Osteocyte (in vitro differentiated cells): ENCODE data around the gene SSBP3. TPM values are rescaled to one million over a fixed set of nuclear protein-coding genes. Genes with fewer than 3 reads are reported as not detected.

Source experiments
- DNase-seq: peaks from one replicate; pipeline ENCODE4 v3.0.0; 2021; ENCODE audit warnings: mixed read lengths; ENCODE audit not compliant: unreplicated experiment; ENCODE audit errors: extremely low spot score
- H3K27ac Mint-ChIP-seq: one replicate; pipeline ENCODE4 v1.8.0; 2021; ENCODE audit warnings: mild to moderate bottlenecking, mixed read lengths; ENCODE audit not compliant: unreplicated experiment
- H3K27me3 Mint-ChIP-seq: one replicate; pipeline ENCODE4 v1.8.0; 2021; ENCODE audit warnings: mixed read lengths; ENCODE audit not compliant: unreplicated experiment
- H3K36me3 Mint-ChIP-seq: one replicate; pipeline ENCODE4 v1.8.0; 2021; ENCODE audit warnings: mixed read lengths; ENCODE audit not compliant: unreplicated experiment
- H3K4me1 Mint-ChIP-seq: one replicate; pipeline ENCODE4 v1.8.0; 2021; ENCODE audit warnings: mixed read lengths; ENCODE audit not compliant: unreplicated experiment
- H3K4me3 Mint-ChIP-seq: one replicate; pipeline ENCODE4 v1.8.0; 2021; ENCODE audit warnings: mild to moderate bottlenecking, moderate library complexity, mixed read lengths; ENCODE audit not compliant: unreplicated experiment
- H3K9me3 Mint-ChIP-seq: one replicate; pipeline ENCODE4 v1.8.0; 2021; ENCODE audit warnings: mixed read lengths; ENCODE audit not compliant: unreplicated experiment
- CTCF ChIP-seq: fragments of 200-600 bp; sonication (generic); IDR thresholded peaks from 2 replicates; pipeline ENCODE4 v1.5.0; 2021; ENCODE audit warnings: antibody characterized with exemption, mild to moderate bottlenecking, moderate library complexity
- total RNA-seq: library from RNA; stranded (reverse); gene quantifications from 2 replicates; pipeline ENCODE4 v1.2.1, GENCODE V29; 2021

The SSBP3 gene
- total RNA-seq, 1 donor from 2014 or later = 56.4 TPM

DNA sequence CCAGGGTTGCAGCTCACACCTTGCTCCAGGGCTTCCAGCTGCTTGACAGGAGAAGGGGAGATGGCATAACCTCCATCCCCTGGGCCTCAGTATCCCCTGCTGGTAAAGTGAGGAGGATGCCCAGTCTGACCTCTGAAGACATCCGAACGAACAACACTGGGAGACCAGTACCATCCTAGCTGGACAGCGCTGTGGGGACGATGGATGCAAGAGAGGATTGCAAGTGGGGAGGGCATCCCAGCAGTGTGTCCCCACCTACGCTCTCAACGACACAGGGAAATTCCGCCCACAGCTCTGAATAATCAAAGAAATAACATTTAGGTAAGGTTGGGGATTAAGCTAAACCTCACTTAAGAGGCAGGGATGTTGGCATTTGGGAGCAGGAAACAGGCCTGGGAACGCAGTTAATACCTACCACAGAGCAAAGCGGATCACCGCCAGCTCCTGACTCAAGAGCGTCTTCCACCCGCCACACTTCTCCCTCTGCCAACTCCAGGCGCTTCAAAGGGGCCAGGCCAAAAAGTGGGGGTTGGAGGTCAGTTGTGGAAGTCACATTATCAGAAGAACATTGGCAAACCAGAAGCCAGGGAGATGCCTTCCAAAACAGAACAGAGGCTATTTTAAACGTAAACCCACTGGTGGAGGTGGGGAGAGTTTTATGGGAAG lies 47.6 kb downstream of the SSBP3 start:
- Mint-ChIP-seq H3K27ac (no peak overlapping the region), H3K4me3 (no peak overlapping the region), H3K4me1 (peaks cover 4% of the 10 kb centered on the region), H3K9me3 (no peaks in the 10 kb centered on the region), H3K27me3 (no peaks in the 10 kb centered on the region), H3K36me3 (peaks cover 11% of the 10 kb centered on the region)
- no peak for DNase-seq
- TF ChIP-seq CTCF = no peak

DNA sequence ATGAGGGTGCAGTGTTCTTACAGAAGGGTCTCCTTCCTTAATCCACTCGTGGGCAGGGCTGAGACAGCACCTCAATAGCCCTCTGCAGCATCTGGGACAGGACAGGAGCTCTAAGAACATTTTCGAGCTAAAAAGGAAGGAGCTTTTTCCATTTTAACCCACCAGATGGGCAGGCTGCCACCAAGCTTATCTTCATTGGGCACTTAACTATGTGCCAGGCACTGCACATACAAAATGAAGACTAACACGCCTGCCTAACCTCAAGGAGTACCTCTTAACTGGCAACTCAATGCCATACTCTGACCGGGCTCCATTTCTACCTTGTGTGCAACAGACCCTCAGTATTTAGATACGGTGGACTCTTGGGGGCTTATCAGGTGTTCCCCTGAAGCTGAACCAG lies 48.2 kb downstream of the SSBP3 start:
- Mint-ChIP-seq H3K36me3 (peaks cover 11% of the 10 kb centered on the region), H3K27ac (no peak overlapping the region)

DNA sequence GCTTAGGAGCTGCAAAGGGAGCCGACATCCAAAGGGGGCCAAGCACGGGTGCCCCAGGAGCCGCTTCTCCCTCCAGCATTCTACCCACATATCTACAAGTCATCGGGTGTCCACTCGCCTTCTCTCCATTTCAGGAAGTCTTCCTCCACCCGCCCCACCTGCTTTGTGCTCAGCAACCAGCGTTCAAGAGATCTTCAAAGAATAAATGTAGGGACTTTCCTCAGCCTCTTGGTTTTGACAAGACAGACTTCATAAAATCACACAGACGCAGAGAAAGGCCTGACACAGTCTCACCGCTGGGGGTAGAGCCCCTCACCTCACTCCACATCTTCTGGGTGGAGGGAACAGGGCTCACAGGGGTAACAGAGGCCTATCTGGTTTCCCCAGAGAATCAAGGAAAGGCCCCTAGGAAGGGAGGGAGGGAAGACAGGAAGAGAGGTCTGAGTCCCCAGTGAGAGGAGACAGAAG lies 49.5 kb downstream of the SSBP3 start:
- Mint-ChIP-seq H3K9me3 (no peaks in the 10 kb centered on the region), H3K4me1 (peaks cover 6% of the 10 kb centered on the region), H3K4me3 (no peak overlapping the region), H3K27ac (no peak overlapping the region), H3K36me3 (peaks cover 11% of the 10 kb centered on the region), H3K27me3 (no peaks in the 10 kb centered on the region)
- no peak for TF ChIP-seq CTCF
- no peak for DNase-seq

More for the DNA sequence above, 48.2 kb downstream of the SSBP3 start:
- Mint-ChIP-seq H3K4me3 (no peak overlapping the region), H3K4me1 (peaks cover 4% of the 10 kb centered on the region), H3K9me3 (no peaks in the 10 kb centered on the region), H3K27me3 (no peaks in the 10 kb centered on the region)
- no peak for TF ChIP-seq CTCF
- DNase-seq = no peak

DNA sequence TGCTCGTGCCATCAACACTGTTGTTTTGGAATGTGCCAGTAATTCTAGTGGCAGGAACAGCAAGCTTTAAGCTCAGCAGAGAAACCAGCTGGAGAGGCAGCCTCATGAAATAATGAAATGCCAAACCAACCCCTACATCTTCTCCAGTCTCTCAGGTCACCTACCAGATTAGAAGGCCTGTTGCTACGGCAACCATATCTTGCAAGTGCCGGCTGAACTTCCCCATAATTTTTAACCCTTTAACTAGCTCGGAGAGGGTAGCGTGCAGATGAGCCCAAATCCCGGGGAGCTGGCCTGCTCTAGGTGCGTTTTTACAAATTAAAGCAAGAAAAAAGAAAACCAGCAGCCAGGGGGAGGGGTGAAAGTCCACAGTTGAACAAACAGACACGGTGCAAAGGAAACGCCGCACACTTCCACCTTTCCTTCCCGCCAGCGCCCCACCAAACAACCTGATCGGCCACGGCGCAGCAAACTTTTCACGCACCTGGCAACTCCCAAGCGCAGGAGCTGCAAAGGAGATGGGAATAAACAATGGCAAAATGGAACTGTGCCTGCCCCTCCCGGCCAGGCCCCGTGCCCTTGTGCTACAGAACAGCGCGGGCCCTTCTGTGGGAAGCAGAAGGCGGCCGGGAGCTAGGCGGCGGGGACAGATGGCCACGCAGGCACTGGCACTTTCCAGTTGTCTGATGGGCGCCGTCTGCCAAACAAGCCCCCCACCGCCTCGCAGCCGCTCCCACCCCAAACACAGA lies 50.1 kb downstream of the SSBP3 start:
- Mint-ChIP-seq H3K9me3 (no peaks in the 10 kb centered on the region), H3K4me1 (peaks cover 8% of the 10 kb centered on the region), H3K27me3 (no peaks in the 10 kb centered on the region), H3K36me3 (peaks cover 11% of the 10 kb centered on the region), H3K4me3 (no peak overlapping the region), H3K27ac (no peak overlapping the region)
- no peak for DNase-seq
- no peak for TF ChIP-seq CTCF

- peaks cover 11% of the 10 kb centered on the region for H3K36me3 Mint-ChIP-seq
- no peaks in the 10 kb centered on the region for H3K9me3 Mint-ChIP-seq
- H3K4me1 Mint-ChIP-seq = peaks cover 6% of the 10 kb centered on the region
- no peaks in the 10 kb centered on the region for H3K27me3 Mint-ChIP-seq
- no peak overlapping the region for H3K4me3 Mint-ChIP-seq
- no peak for TF ChIP-seq CTCF
- no peak overlapping the region for H3K27ac Mint-ChIP-seq
- DNase-seq = no peak
Measured at GRCh38 chr1:54354899-54355298, 51.3 kb downstream of the SSBP3 start.
